CD4-positive, alpha-beta T cell (primary cell): ENCODE measurements around the gene FADD. TPM values are rescaled to one million over a fixed set of nuclear protein-coding genes. Genes with fewer than 3 reads are reported as not detected.
A peak's percentile ranks its signal among the peaks of the same experiment; 100 is the strongest.

Experiments used
- ATAC-seq: fragments of 200-7000 bp; cut with Tn5 transposase; one replicate; pipeline ENCODE4 v1.10.0; 2022; ENCODE audit warnings: mild to moderate bottlenecking; ENCODE audit not compliant: poor library complexity
- CTCF ChIA-PET: fragments of 350-600 bp; sonication (Branson Sonifier 250); formaldehyde crosslinking; loops from one replicate; lab custom pipeline; 2021; ENCODE audit warnings: antibody characterized with exemption, inconsistent platforms; lab: Charles Lee
- POLR2A ChIA-PET: fragments of 350-600 bp; sonication (Branson Sonifier 250); formaldehyde crosslinking; loops from one replicate; lab custom pipeline; 2021; ENCODE audit warnings: antibody characterized with exemption, inconsistent platforms; lab: Charles Lee
- DNase-seq, 14 experiments: peaks; one replicate each; pipeline ENCODE4 v3.0.0-alpha.2; 2013 to 2020; ENCODE audit warnings: mixed read lengths in 2 of 14
- H3K27ac ChIP-seq, 2 donors: one replicate each; pipeline versions ENCODE4 v1.5.1 to v1.7.0; 2013; ENCODE audit warnings: low read length in 2 of 2, low read depth in 1 of 2, mild to moderate bottlenecking in 1 of 2
- H3K27me3 ChIP-seq, 2 experiments: 1 replicate in 1 of 2; 2 replicates in 1 of 2; pipeline versions ENCODE4 v1.6.1 to v1.7.0; 2013; ENCODE audit warnings: low read length in 2 of 2, control low read depth in 1 of 2, mild to moderate bottlenecking in 1 of 2, moderate library complexity in 1 of 2; ENCODE audit not compliant: insufficient read depth in 2 of 2, control insufficient read depth in 1 of 2
- H3K36me3 ChIP-seq: one replicate; pipeline ENCODE4 v1.6.1; 2013; ENCODE audit warnings: low read length, control low read depth; ENCODE audit not compliant: insufficient read depth
- H3K4me1 ChIP-seq: one replicate; pipeline ENCODE4 v1.6.1; 2013; ENCODE audit warnings: low read length, control low read depth; ENCODE audit not compliant: insufficient read depth
- H3K4me3 ChIP-seq: one replicate; pipeline ENCODE4 v1.5.1; 2013; ENCODE audit warnings: mild to moderate bottlenecking, low read length, moderate library complexity
- H3K9me3 ChIP-seq, 2 experiments: 1 replicate in 1 of 2; 2 replicates in 1 of 2; pipeline versions ENCODE4 v1.6.1 to v1.7.0; 2013; ENCODE audit warnings: low read length in 2 of 2, mild to moderate bottlenecking in 2 of 2, control low read depth in 1 of 2, moderate library complexity in 1 of 2; ENCODE audit not compliant: control insufficient read depth in 1 of 2, insufficient read depth in 1 of 2
- H3K27ac Mint-ChIP-seq: one replicate; pipeline ENCODE4 v1.8.0; 2020; ENCODE audit warnings: mixed read lengths
- H3K27me3 Mint-ChIP-seq: one replicate; pipeline ENCODE4 v1.8.0; 2021; ENCODE audit warnings: mixed read lengths
- H3K36me3 Mint-ChIP-seq: one replicate; pipeline ENCODE4 v1.8.0; 2021; ENCODE audit warnings: low read depth, mixed read lengths
- H3K4me1 Mint-ChIP-seq: one replicate; pipeline ENCODE4 v1.8.0; 2021; ENCODE audit warnings: low read depth, mixed read lengths
- H3K4me3 Mint-ChIP-seq: one replicate; pipeline ENCODE4 v1.8.0; 2020; ENCODE audit warnings: mild to moderate bottlenecking, mixed read lengths
- H3K9me3 Mint-ChIP-seq: one replicate; pipeline ENCODE4 v1.8.0; 2020; ENCODE audit warnings: mixed read lengths
- intact Hi-C, 2 experiments: fragments of 100-400 bp; cut with DNase I in 1 of 2; cut with micrococcal nuclease in 1 of 2; formaldehyde crosslinking; loops; one replicate each; pipeline versions ENCODE4 v1.15.1 to v1.9.0; 2023 to 2025; cut with DNase I, micrococcal nuclease
- total RNA-seq, 174 experiments: library from RNA in 2 of 174; stranded (reverse) in 2 of 174; gene quantifications; one replicate each; pipeline ENCODE4 v1.2.3 and lab custom pipeline; 2021 to 2026
- TF ChIP-seq, protein P1 (sequence below): fragments of 200-600 bp; IDR thresholded peaks from one replicate; pipeline ENCODE4 v1.8.0; 2022; ENCODE audit warnings: antibody characterized with exemption, mild to moderate bottlenecking

Gene FADD
- total RNA-seq, 2 experiments from 2014 or later, result 14.5 to 16.5 TPM

DNA sequence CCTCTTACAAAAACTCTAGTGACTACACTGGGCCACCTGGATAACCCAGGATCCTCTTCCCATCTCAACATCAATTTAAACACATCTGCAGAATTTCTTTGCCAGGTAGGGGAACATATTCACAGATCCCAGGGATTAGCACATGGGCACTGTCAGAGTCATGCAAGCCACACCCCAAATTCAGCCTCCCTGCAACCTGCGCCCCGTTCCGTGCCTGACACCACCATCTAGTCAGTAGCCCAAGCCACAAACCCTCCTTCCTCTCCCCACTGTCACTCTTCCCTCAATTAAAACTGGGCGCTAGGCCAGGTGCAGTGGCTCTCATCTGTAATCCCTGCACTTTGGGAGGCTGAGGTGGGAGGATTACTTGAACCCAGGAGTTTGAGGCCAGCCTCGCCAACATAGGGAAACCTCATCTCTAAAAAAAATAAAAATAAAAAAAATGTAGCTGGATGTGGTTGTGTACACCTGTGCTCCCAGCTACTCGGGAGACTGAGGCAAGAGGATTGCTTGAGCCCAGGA lies 6.4 kb downstream of the FADD start:
- no peak for ATAC-seq
- ChIA-PET POLR2A (no interaction called here), CTCF (no interaction called here)
- intact Hi-C loops, result loop anchor here in 1 of 2 experiments (10.0 kb wide), 2 partner anchors 1155 to 1305 kb away; partner anchors contain the start of genes IGHMBP2 and MRPL21
- Mint-ChIP-seq H3K27me3 (no peaks in the 10 kb centered on the region), H3K9me3 (no peaks in the 10 kb centered on the region), H3K36me3 (peaks cover 59% of the 10 kb centered on the region), H3K27ac (peak overlapping the region; percentile 98), H3K4me3 (no peak overlapping the region), H3K4me1 (peaks cover 53% of the 10 kb centered on the region)
- no peaks in the 10 kb centered on the region for H3K27me3 ChIP-seq
- no peak overlapping the region for H3K27ac ChIP-seq
- H3K4me1 ChIP-seq, result peaks cover 37% of the 10 kb centered on the region
- H3K4me3 ChIP-seq, result no peak overlapping the region
- TF ChIP-seq, protein P1, sequence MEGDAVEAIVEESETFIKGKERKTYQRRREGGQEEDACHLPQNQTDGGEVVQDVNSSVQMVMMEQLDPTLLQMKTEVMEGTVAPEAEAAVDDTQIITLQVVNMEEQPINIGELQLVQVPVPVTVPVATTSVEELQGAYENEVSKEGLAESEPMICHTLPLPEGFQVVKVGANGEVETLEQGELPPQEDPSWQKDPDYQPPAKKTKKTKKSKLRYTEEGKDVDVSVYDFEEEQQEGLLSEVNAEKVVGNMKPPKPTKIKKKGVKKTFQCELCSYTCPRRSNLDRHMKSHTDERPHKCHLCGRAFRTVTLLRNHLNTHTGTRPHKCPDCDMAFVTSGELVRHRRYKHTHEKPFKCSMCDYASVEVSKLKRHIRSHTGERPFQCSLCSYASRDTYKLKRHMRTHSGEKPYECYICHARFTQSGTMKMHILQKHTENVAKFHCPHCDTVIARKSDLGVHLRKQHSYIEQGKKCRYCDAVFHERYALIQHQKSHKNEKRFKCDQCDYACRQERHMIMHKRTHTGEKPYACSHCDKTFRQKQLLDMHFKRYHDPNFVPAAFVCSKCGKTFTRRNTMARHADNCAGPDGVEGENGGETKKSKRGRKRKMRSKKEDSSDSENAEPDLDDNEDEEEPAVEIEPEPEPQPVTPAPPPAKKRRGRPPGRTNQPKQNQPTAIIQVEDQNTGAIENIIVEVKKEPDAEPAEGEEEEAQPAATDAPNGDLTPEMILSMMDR, result no peak
- no peaks in the 10 kb centered on the region for H3K9me3 ChIP-seq
- H3K36me3 ChIP-seq, result peaks cover 48% of the 10 kb centered on the region
- no peak for DNase-seq

DNA sequence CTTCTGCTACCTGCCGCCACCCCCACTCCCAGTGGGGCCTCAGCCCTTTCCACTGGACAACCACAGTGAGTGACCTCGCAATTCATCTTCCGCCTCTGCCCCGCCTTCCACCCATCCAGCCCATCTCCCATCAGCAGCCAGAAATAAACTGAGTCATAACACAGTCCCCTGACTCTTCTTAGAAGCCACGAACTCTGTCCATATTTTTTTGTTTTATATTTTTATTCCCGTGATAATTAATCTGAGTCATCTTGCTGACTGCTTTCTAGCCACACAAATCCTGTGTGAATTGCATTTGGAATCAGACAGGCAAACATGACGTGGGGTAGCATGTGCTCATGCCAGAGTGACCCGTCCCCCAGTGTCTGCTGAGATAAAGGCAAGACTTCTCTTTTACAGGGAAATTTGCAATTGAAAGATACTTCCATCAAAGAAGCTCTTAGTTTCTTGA lies 7.0 kb downstream of the FADD start:
- H3K4me3 ChIP-seq, result no peak overlapping the region
- DNase-seq (no peak), ATAC-seq (no peak)
- H3K27ac ChIP-seq, result no peak overlapping the region
- ChIA-PET CTCF (no interaction called here), POLR2A (no interaction called here)
- peaks cover 44% of the 10 kb centered on the region for H3K36me3 ChIP-seq
- H3K9me3 Mint-ChIP-seq, result no peaks in the 10 kb centered on the region
- no peaks in the 10 kb centered on the region for H3K27me3 Mint-ChIP-seq
- H3K4me1 ChIP-seq, result peaks cover 31% of the 10 kb centered on the region
- peaks cover 46% of the 10 kb centered on the region for H3K4me1 Mint-ChIP-seq
- H3K27ac Mint-ChIP-seq, result peak overlapping the region; percentile 57
- intact Hi-C loops, result no loop called here
- peaks cover 53% of the 10 kb centered on the region for H3K36me3 Mint-ChIP-seq
- no peaks in the 10 kb centered on the region for H3K9me3 ChIP-seq
- H3K27me3 ChIP-seq, result no peaks in the 10 kb centered on the region
- no peak overlapping the region for H3K4me3 Mint-ChIP-seq
- TF ChIP-seq, protein P1, result no peak

DNA sequence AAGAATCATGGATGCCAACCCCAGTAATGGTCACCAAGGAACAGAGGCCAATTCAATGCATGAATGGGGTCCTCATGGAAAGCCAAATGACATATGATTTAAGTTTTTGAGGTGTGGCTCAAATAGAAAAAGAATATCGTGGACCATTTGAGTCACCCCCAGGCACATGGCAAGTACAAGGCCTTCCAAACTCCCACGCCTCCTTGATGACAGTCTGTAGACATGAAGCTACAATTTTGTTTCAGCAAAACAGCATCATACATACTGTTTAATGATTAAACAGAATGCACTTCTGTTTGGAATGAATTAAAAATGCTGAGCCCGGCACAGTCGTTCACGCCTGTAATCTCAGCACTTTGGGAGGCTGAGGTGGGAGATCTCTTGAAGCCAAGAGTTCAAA lies 7.4 kb downstream of the FADD start:
- no peaks in the 10 kb centered on the region for H3K27me3 ChIP-seq
- TF ChIP-seq, protein P1, result no peak
- Mint-ChIP-seq H3K4me1 (peaks cover 42% of the 10 kb centered on the region), H3K36me3 (peaks cover 48% of the 10 kb centered on the region), H3K4me3 (no peak overlapping the region), H3K27ac (no peak overlapping the region), H3K27me3 (no peaks in the 10 kb centered on the region), H3K9me3 (no peaks in the 10 kb centered on the region)
- CTCF ChIA-PET, result no interaction called here
- H3K9me3 ChIP-seq, result no peaks in the 10 kb centered on the region
- intact Hi-C loops, result no loop called here
- no peak for ATAC-seq
- peaks cover 26% of the 10 kb centered on the region for H3K4me1 ChIP-seq
- peaks cover 40% of the 10 kb centered on the region for H3K36me3 ChIP-seq
- no peak for DNase-seq
- no peak overlapping the region for H3K4me3 ChIP-seq
- POLR2A ChIA-PET, result no interaction called here
- H3K27ac ChIP-seq, result no peak overlapping the region
